IMR-90 (cell line): Measurements from ENCODE around the gene CALHM1. TPM values are rescaled to one million over a fixed set of nuclear protein-coding genes. Genes with fewer than 3 reads are reported as not detected.

Experiments used
- ATAC-seq: fragments of 200-7000 bp; cut with Tn5 transposase; 2 replicates; pipeline ENCODE4 v1.9.1; 2020; ENCODE audit warnings: low read depth, mild to moderate bottlenecking, moderate library complexity
- BruUV-seq: library from RNA; stranded (reverse); fragments of 400-500 nt; replicated peaks from 2 replicates; lab custom pipeline; 2021; lab: Mats Ljungman, UMichigan
- CTCF ChIA-PET: fragments of 300-600 bp; formaldehyde crosslinking; extraction: SDS; loops from one replicate; lab custom pipeline; 2021; ENCODE audit warnings: antibody characterized with exemption; lab: Yijun Ruan, JAX
- POLR2A ChIA-PET: fragments of 300-600 bp; sonication (Branson Sonifier 250); formaldehyde crosslinking; loops from one replicate; lab custom pipeline; 2022; ENCODE audit warnings: antibody characterized with exemption; ENCODE audit not compliant: unreplicated experiment; lab: Charles Lee
- DNase-seq: peaks from one replicate; pipeline ENCODE4 v3.0.0; 2013
- H2AFZ ChIP-seq: replicated peaks from 2 replicates; pipeline ENCODE3; 2013; ENCODE audit warnings: low read length, mild to moderate bottlenecking; ENCODE audit not compliant: poor library complexity
- H2AK5ac ChIP-seq: 2 replicates; pipeline ENCODE4 v1.6.1; 2013; ENCODE audit warnings: low read depth, low read length, inconsistent platforms
- H2AK9ac ChIP-seq: replicated peaks from 2 replicates; pipeline ENCODE3; 2013; ENCODE audit warnings: mild to moderate bottlenecking, low read depth, low read length, moderate library complexity; ENCODE audit not compliant: poor library complexity
- H2BK120ac ChIP-seq: 2 replicates; pipeline ENCODE4 v1.6.1; 2013; ENCODE audit warnings: low read depth, low read length, inconsistent platforms
- H2BK15ac ChIP-seq: 3 replicates; pipeline ENCODE4 v1.6.1; 2013; ENCODE audit warnings: low read depth, low read length, inconsistent platforms
- H2BK20ac ChIP-seq: 2 replicates; pipeline ENCODE4 v1.6.1; 2013; ENCODE audit warnings: low read depth, mild to moderate bottlenecking, inconsistent platforms, low read length, moderate library complexity
- H2BK5ac ChIP-seq: 2 replicates; pipeline ENCODE4 v1.6.1; 2013; ENCODE audit warnings: mild to moderate bottlenecking, low read depth, low read length, inconsistent platforms; ENCODE audit not compliant: poor library complexity, severe bottlenecking
- H3K14ac ChIP-seq: replicated peaks from 2 replicates; pipeline ENCODE4 v1.6.1; 2013; ENCODE audit warnings: low read depth, low read length, inconsistent platforms
- H3K18ac ChIP-seq: 2 replicates; pipeline ENCODE4 v1.6.1; 2013; ENCODE audit warnings: low read depth, low read length, control low read depth
- H3K23ac ChIP-seq: 2 replicates; pipeline ENCODE4 v1.6.1; 2013; ENCODE audit warnings: low read depth, low read length, inconsistent platforms
- H3K27ac ChIP-seq: 2 replicates; pipeline ENCODE4 v1.5.1; 2013; ENCODE audit warnings: mild to moderate bottlenecking, control low read depth, low read length; ENCODE audit not compliant: insufficient read depth
- H3K27me3 ChIP-seq: 2 replicates; pipeline ENCODE4 v1.6.1; 2013; ENCODE audit warnings: low read length; ENCODE audit not compliant: control insufficient read depth, insufficient read depth
- H3K36me3 ChIP-seq: 2 replicates; pipeline ENCODE4 v1.6.1; 2013; ENCODE audit warnings: low read length, mixed read lengths; ENCODE audit not compliant: control insufficient read depth, insufficient read depth
- H3K4ac ChIP-seq: 2 replicates; pipeline ENCODE4 v1.6.1; 2013; ENCODE audit warnings: low read depth, low read length, inconsistent platforms
- H3K4me1 ChIP-seq: 2 replicates; pipeline ENCODE4 v1.6.1; 2013; ENCODE audit warnings: low read length, mixed read lengths; ENCODE audit not compliant: control insufficient read depth, insufficient read depth
- H3K4me2 ChIP-seq: 2 replicates; pipeline ENCODE4 v1.6.1; 2013; ENCODE audit warnings: low read depth, mild to moderate bottlenecking, control low read depth, low read length, moderate library complexity
- H3K4me3 ChIP-seq: 2 replicates; pipeline ENCODE4 v1.5.1; 2013; ENCODE audit warnings: low read depth, mild to moderate bottlenecking, control low read depth, low read length, moderate library complexity; ENCODE audit not compliant: insufficient read depth
- H3K56ac ChIP-seq: 2 replicates; pipeline ENCODE4 v1.6.1; 2013; ENCODE audit warnings: low read length, inconsistent platforms; ENCODE audit not compliant: insufficient read depth; ENCODE audit errors: extremely low read depth
- H3K79me1 ChIP-seq, 2 experiments: 2 replicates each; pipeline ENCODE4 v1.6.1; 2013; ENCODE audit warnings: low read length in 2 of 2, inconsistent platforms in 1 of 2, low read depth in 1 of 2
- H3K9ac ChIP-seq: 2 replicates; pipeline ENCODE4 v1.6.1; 2013; ENCODE audit warnings: low read depth, low read length, control low read depth
- H3K9me1 ChIP-seq: 2 replicates; pipeline ENCODE4 v1.6.1; 2013; ENCODE audit warnings: low read length, inconsistent platforms; ENCODE audit not compliant: insufficient read depth
- H3K9me3 ChIP-seq: 2 replicates; pipeline ENCODE4 v1.6.1; 2013; ENCODE audit warnings: low read length; ENCODE audit not compliant: control insufficient read depth, insufficient read depth
- H4K20me1 ChIP-seq: 2 replicates; pipeline ENCODE4 v1.6.1; 2013; ENCODE audit warnings: low read length, inconsistent platforms; ENCODE audit not compliant: insufficient read depth
- H4K5ac ChIP-seq: 2 replicates; pipeline ENCODE4 v1.6.1; 2013; ENCODE audit warnings: mild to moderate bottlenecking, low read depth, low read length, control low read depth
- H4K8ac ChIP-seq, 2 experiments: 2 replicates each; pipeline ENCODE4 v1.6.1; 2013; ENCODE audit warnings: low read depth in 2 of 2, low read length in 2 of 2, control low read depth in 1 of 2, inconsistent platforms in 1 of 2
- H4K91ac ChIP-seq: 2 replicates; pipeline ENCODE4 v1.6.1; 2013; ENCODE audit warnings: low read depth, low read length, inconsistent platforms; ENCODE audit not compliant: insufficient read depth
- MAZ ChIP-seq: IDR thresholded peaks from 2 replicates; pipeline ENCODE4 v1.6.1; 2012; ENCODE audit warnings: low read depth, mild to moderate bottlenecking, low read length, improper control_type of control experiment, moderate library complexity, borderline replicate concordance
- WGBS, 2 experiments: methylation state at CpG; one replicate each; pipeline versions ENCODE4 v1.1.5 to v1.1.7; 2013; ENCODE audit warnings: missing lambda C conversion rate in 2 of 2; ENCODE audit not compliant: insufficient read length in 1 of 2; ENCODE audit errors: extremely low coverage in 2 of 2; 5-methylcytosine and 5-hydroxymethylcytosine counted together
- dilution Hi-C: fragments of 300-500 bp; cut with HindIII; formaldehyde crosslinking; loops from one replicate; pipeline ENCODE4 v1.14.3; 2018; ENCODE audit warnings: low sequenced_read_pairs; ENCODE audit not compliant: unreplicated experiment
- in situ Hi-C: fragments of 300-500 bp; cut with MboI; formaldehyde crosslinking; loops from 3 replicates; pipeline ENCODE4 v1.14.3; 2019; ENCODE audit warnings: low sequenced_read_pairs, inconsistent platforms, mixed read lengths
- intact Hi-C: fragments of 100-400 bp; cut with micrococcal nuclease; formaldehyde crosslinking; loops from 2 replicates; pipeline ENCODE4 v1.10.0; 2022
- polyA plus RNA-seq, 3 experiments: library from polyadenylated mRNA; depleted of rRNA; stranded (reverse); fragments of >200 nt; gene quantifications; 2 replicates each; pipeline ENCODE4 v1.2.3, GENCODE V29; 2012; ENCODE audit warnings: low replicate concordance in 1 of 3
- total RNA-seq: library from RNA; depleted of rRNA; stranded (reverse); fragments of >200 nt; gene quantifications from 2 replicates; pipeline ENCODE4 v1.2.3, GENCODE V29; 2012

Gene CALHM1
- total and polyA plus RNA-seq, 2 of the 4 experiments (the other 2 are of a cell fraction): not detected

DNA sequence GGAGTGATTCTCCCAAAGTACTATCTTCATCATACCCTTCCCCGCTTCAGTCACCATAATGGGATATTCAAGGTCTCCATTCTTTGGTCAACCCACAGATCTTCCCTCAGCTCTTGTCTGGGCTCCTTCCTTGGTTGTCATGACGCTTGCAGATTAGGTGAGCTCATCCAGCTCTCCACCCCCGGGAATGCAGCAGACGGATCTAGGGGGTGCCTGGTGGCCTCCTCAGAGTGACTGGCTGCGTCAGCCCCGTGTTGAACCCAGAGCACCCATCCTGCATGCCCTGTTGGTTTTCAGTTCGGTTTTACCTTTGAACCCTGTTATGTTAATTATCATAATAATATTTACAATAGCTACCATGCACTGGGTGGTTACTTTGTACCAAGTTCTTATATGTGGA lies 41.2 kb upstream of the CALHM1 start:
- intact Hi-C loops (no loop called here), dilution Hi-C loops (no loop called here), in situ Hi-C loops (loop anchor here (10.0 kb wide), 1 partner anchor 185 kb away; no protein-coding TSS in a partner anchor)
- H3K79me1 ChIP-seq: no peaks in the 10 kb centered on the region
- WGBS, 2 experiments: 100% methylated on average over 1 of the region's 7 CpGs; no CpG with 5 or more reads in 1 of the 2 experiments
- no peaks in the 10 kb centered on the region for H3K9me1 ChIP-seq
- no peak overlapping the region for H3K14ac ChIP-seq
- H3K18ac ChIP-seq: no peak overlapping the region
- H3K4me1 ChIP-seq: 0 out of 2 replicates have a peak, but pooled peaks cover 2% of the 10 kb centered on the region
- H3K23ac ChIP-seq: no peak overlapping the region
- H3K27me3 ChIP-seq: peaks cover 75% of the 10 kb centered on the region
- H3K9me3 ChIP-seq: no peaks in the 10 kb centered on the region
- H4K91ac ChIP-seq: no peak overlapping the region
- TF ChIP-seq MAZ: no peak
- H3K27ac ChIP-seq: no peak overlapping the region
- H2AK9ac ChIP-seq: no peak overlapping the region
- DNase-seq: peak; percentile 22
- H2AFZ ChIP-seq: no peak overlapping the region
- H3K4me3 ChIP-seq: no peak overlapping the region
- peaks cover 27% of the 10 kb centered on the region; the same call in 1 of the 2 replicates for H4K20me1 ChIP-seq
- no peak overlapping the region for H3K4ac ChIP-seq
- H4K8ac ChIP-seq: no peak overlapping the region
- no peak for ATAC-seq
- CTCF ChIA-PET: no interaction called here
- BruUV-seq: no TSS peak
- no peak overlapping the region for H3K9ac ChIP-seq
- H2BK20ac ChIP-seq: no peak overlapping the region
- H2BK120ac ChIP-seq: no peak overlapping the region
- H4K5ac ChIP-seq: no peak overlapping the region
- POLR2A ChIA-PET: interaction anchor here (0.9 kb wide), 1 partner anchor 43 kb away, joined by 4 read pairs; no protein-coding TSS in a partner anchor
- H3K36me3 ChIP-seq: no peaks in the 10 kb centered on the region
- no peak overlapping the region for H2AK5ac ChIP-seq
- H2BK5ac ChIP-seq: no peak overlapping the region
- H3K4me2 ChIP-seq: no peak overlapping the region
- no peak overlapping the region for H3K56ac ChIP-seq
- no peak overlapping the region for H2BK15ac ChIP-seq
